Measurements from ENCODE around the gene CBLL1. TPM values are rescaled to one million over a fixed set of nuclear protein-coding genes. Genes with fewer than 3 reads are reported as not detected.

CBLL1 gene
- total and polyA plus RNA-seq, 2 donors (not counting 1 experiment from before 2014, with no cell fraction given), result 22.1 to 57.2 TPM

- Histone ChIP-seq H4K20me1 (ENCODE audit: control insufficient read depth, insufficient read depth, low read length, poor library complexity, severe bottlenecking) (no peaks in the 10 kb centered on the region), H3K36me3 (replicated peaks in 1 of 2; ENCODE audit: control extremely low read depth in 1 of 2, control insufficient read depth in 1 of 2, extremely low read depth in 1 of 2, insufficient read depth in 2 of 2, low read length in 1 of 2) (no peaks in the 10 kb centered on the region), H3K27me3 (replicated peaks in 1 of 4; ENCODE audit: control extremely low read depth in 1 of 4, control insufficient read depth in 3 of 4, insufficient read depth in 4 of 4, low read length in 3 of 4) (no peaks in the 10 kb centered on the region), H3K79me2 (ENCODE audit: control insufficient read depth, insufficient read depth, low read length) (no peaks in the 10 kb centered on the region), H3K27ac (ENCODE audit: low read length in 2 of 2) (no peak overlapping the region), H3K4me1 (ENCODE audit: control insufficient read depth in 2 of 2, insufficient read depth in 2 of 2, low read length in 2 of 2) (no peaks in the 10 kb centered on the region), H3K4me2 (replicated peaks; ENCODE audit: low read depth, low read length, poor library complexity, severe bottlenecking) (no peak overlapping the region), H3K9me3 (ENCODE audit: control extremely low read depth in 1 of 3, control insufficient read depth in 2 of 3, insufficient read depth in 1 of 3, low read length in 2 of 3) (no peaks in the 10 kb centered on the region), H3K4me3 (ENCODE audit: control extremely low read depth in 1 of 5, extremely low read depth in 1 of 5, insufficient read depth in 1 of 5, low read depth in 2 of 5, low read length in 4 of 5) (no peak overlapping the region), H2AFZ (ENCODE audit: insufficient read depth, low read depth, low read length, poor library complexity, severe bottlenecking) (no peak overlapping the region), H3K9ac (ENCODE audit: low read length) (no peak overlapping the region)
- ChIA-PET POLR2A (no interaction called here), CTCF (no interaction called here)
- intact Hi-C loops (cut with micrococcal nuclease), result no loop called here
- H3K9me3 Mint-ChIP-seq (ENCODE audit: insufficient read depth), result no peaks in the 10 kb centered on the region
- H3K27ac Mint-ChIP-seq, result no peak overlapping the region
- DNase-seq, result no peak
- WGBS (ENCODE audit: insufficient coverage), result no CpG with 5 or more reads among the region's 6 CpGs
- H3K4me1 Mint-ChIP-seq, result no peaks in the 10 kb centered on the region
- no peak overlapping the region for H3K4me3 Mint-ChIP-seq
- ATAC-seq (ENCODE audit: low read depth), result no peak
- TF ChIP-seq CTCF (IDR thresholded peaks at IDR 0.05) (no peak), EZH2 (IDR thresholded peaks at IDR 0.05; ENCODE audit: borderline replicate concordance, insufficient read depth, low read depth, low read length, poor library complexity, severe bottlenecking) (no peak)
- H3K27me3 Mint-ChIP-seq, result peaks cover 7% of the 10 kb centered on the region
Measured at GRCh38 chr7:107779647-107780099, 35.7 kb downstream of the CBLL1 start.

- intact Hi-C loops (cut with micrococcal nuclease), result no loop called here
- no peak overlapping the region for H2AFZ ChIP-seq (ENCODE audit: insufficient read depth, low read depth, low read length, poor library complexity, severe bottlenecking)
- no peak overlapping the region for H3K27ac ChIP-seq (ENCODE audit: low read length in 2 of 2)
- ATAC-seq (ENCODE audit: low read depth), result no peak
- ChIA-PET CTCF (no interaction called here), POLR2A (no interaction called here)
- no peaks in the 10 kb centered on the region for H3K27me3 ChIP-seq (replicated peaks in 1 of 4; ENCODE audit: control extremely low read depth in 1 of 4, control insufficient read depth in 3 of 4, insufficient read depth in 4 of 4, low read length in 3 of 4)
- no peak overlapping the region for H3K4me2 ChIP-seq (replicated peaks; ENCODE audit: low read depth, low read length, poor library complexity, severe bottlenecking)
- H3K4me1 ChIP-seq (ENCODE audit: control insufficient read depth in 2 of 2, insufficient read depth in 2 of 2, low read length in 2 of 2), result no peaks in the 10 kb centered on the region
- no peak for DNase-seq
- H3K4me1 Mint-ChIP-seq, result no peaks in the 10 kb centered on the region
- no CpG with 5 or more reads among the region's 3 CpGs for WGBS (ENCODE audit: insufficient coverage)
- H3K9me3 Mint-ChIP-seq (ENCODE audit: insufficient read depth), result no peaks in the 10 kb centered on the region
- peaks cover 7% of the 10 kb centered on the region for H3K27me3 Mint-ChIP-seq
- no peaks in the 10 kb centered on the region for H3K9me3 ChIP-seq (ENCODE audit: control extremely low read depth in 1 of 3, control insufficient read depth in 2 of 3, insufficient read depth in 1 of 3, low read length in 2 of 3)
- no peak overlapping the region for H3K4me3 ChIP-seq (ENCODE audit: control extremely low read depth in 1 of 5, extremely low read depth in 1 of 5, insufficient read depth in 1 of 5, low read depth in 2 of 5, low read length in 4 of 5)
- H3K27ac Mint-ChIP-seq, result no peak overlapping the region
- no peaks in the 10 kb centered on the region for H4K20me1 ChIP-seq (ENCODE audit: control insufficient read depth, insufficient read depth, low read length, poor library complexity, severe bottlenecking)
- H3K4me3 Mint-ChIP-seq, result no peak overlapping the region
- H3K36me3 ChIP-seq (replicated peaks in 1 of 2; ENCODE audit: control extremely low read depth in 1 of 2, control insufficient read depth in 1 of 2, extremely low read depth in 1 of 2, insufficient read depth in 2 of 2, low read length in 1 of 2), result no peaks in the 10 kb centered on the region
- TF ChIP-seq EZH2 (IDR thresholded peaks at IDR 0.05; ENCODE audit: borderline replicate concordance, insufficient read depth, low read depth, low read length, poor library complexity, severe bottlenecking) (no peak), CTCF (IDR thresholded peaks at IDR 0.05) (no peak)
- H3K9ac ChIP-seq (ENCODE audit: low read length), result no peak overlapping the region
- H3K79me2 ChIP-seq (ENCODE audit: control insufficient read depth, insufficient read depth, low read length), result no peaks in the 10 kb centered on the region
Measured at GRCh38 chr7:107782374-107782773, 38.4 kb downstream of the CBLL1 start.

All from B cell (primary cell).